HEK293 (cell line): ENCODE measurements around the gene FGF6.

ENCODE experiments used
- CTCF ChIA-PET: fragments of 350-600 bp; formaldehyde crosslinking; extraction: SDS; loops from one replicate; lab custom pipeline; 2021; ENCODE audit warnings: antibody characterized with exemption; lab: Yijun Ruan, JAX
- POLR2A ChIA-PET: fragments of 300-600 bp; formaldehyde crosslinking; extraction: SDS; loops from one replicate; lab custom pipeline; 2020; ENCODE audit warnings: antibody characterized with exemption, inconsistent platforms; lab: Yijun Ruan, JAX
- H3K27ac ChIP-seq: fragments of 200-500 bp; sonication (Bioruptor generic); 2 replicates; pipeline ENCODE4 v1.5.1; 2014; ENCODE audit warnings: low read depth, low read length, control low read depth, inconsistent platforms; ENCODE audit errors: extremely low read depth
- H3K36me3 ChIP-seq, 2 experiments: fragments of 200-500 bp in 1 of 2; sonication (Bioruptor generic) in 1 of 2; 1 replicate in 1 of 2; 2 replicates in 1 of 2; pipeline ENCODE4 v1.5.1; 2014 to 2017; ENCODE audit warnings: inconsistent platforms in 2 of 2, low read length in 2 of 2; ENCODE audit not compliant: control insufficient read depth in 2 of 2, insufficient read depth in 1 of 2
- H3K4me1 ChIP-seq: fragments of 200-500 bp; sonication (Bioruptor generic); 2 replicates; pipeline ENCODE4 v1.5.1; 2014; ENCODE audit warnings: mild to moderate bottlenecking, low read length, inconsistent platforms; ENCODE audit not compliant: control insufficient read depth, insufficient read depth
- H3K4me3 ChIP-seq: 2 replicates; pipeline ENCODE4 v1.5.1; 2011; ENCODE audit warnings: low read depth, mild to moderate bottlenecking, control low read depth, low read length, moderate library complexity
- H3K9me3 ChIP-seq: fragments of 200-500 bp; sonication (Bioruptor generic); 2 replicates; pipeline ENCODE4 v1.5.1; 2014; ENCODE audit warnings: low read depth, low read length, inconsistent platforms; ENCODE audit not compliant: control insufficient read depth, insufficient read depth
- EGR2 ChIP-seq: fragments of 450-650 bp; formaldehyde crosslinking; IDR thresholded peaks from 2 replicates; pipeline ENCODE4 v1.5.1; 2016; ENCODE audit warnings: low read depth, missing biosample characterization, missing genetic modification characterization
- KLF1 ChIP-seq: fragments of 450-650 bp; formaldehyde crosslinking; IDR thresholded peaks from 2 replicates; pipeline ENCODE4 v1.5.1; 2016; ENCODE audit warnings: missing biosample characterization, missing genetic modification characterization
- MYNN ChIP-seq: fragments of 450-650 bp; formaldehyde crosslinking; IDR thresholded peaks from 2 replicates; pipeline ENCODE4 v1.5.1; 2016; ENCODE audit warnings: missing biosample characterization, missing genetic modification characterization, borderline replicate concordance
- REPIN1 ChIP-seq: fragments of 450-650 bp; formaldehyde crosslinking; IDR thresholded peaks from 2 replicates; pipeline ENCODE4 v1.5.1; 2017; ENCODE audit warnings: missing biosample characterization, missing genetic modification characterization, low read depth
- SETDB1 ChIP-seq: IDR thresholded peaks from one replicate; pipeline ENCODE4 v1.6.1; 2017; ENCODE audit warnings: mild to moderate bottlenecking, low read length, moderate library complexity, mixed read lengths; ENCODE audit not compliant: insufficient read length
- TCF7L2 ChIP-seq: IDR thresholded peaks from 2 replicates; pipeline ENCODE4 v1.6.1; 2011; ENCODE audit warnings: low read depth, mild to moderate bottlenecking, inconsistent platforms, low read length, moderate library complexity, borderline replicate concordance
- ZFHX2 ChIP-seq: fragments of 450-650 bp; formaldehyde crosslinking; conservative IDR thresholded peaks from 2 replicates; pipeline ENCODE4 v1.5.1; 2016; ENCODE audit warnings: missing biosample characterization, missing genetic modification characterization
- ZFP41 ChIP-seq: fragments of 450-650 bp; formaldehyde crosslinking; IDR thresholded peaks from 2 replicates; pipeline ENCODE4 v1.5.1; 2016; ENCODE audit warnings: missing biosample characterization, missing genetic modification characterization, borderline replicate concordance
- ZNF112 ChIP-seq: fragments of 450-650 bp; formaldehyde crosslinking; IDR thresholded peaks from 2 replicates; pipeline ENCODE4 v1.5.0; 2017; ENCODE audit warnings: missing biosample characterization, missing genetic modification characterization
- ZNF114 ChIP-seq: fragments of 450-650 bp; formaldehyde crosslinking; IDR thresholded peaks from 2 replicates; pipeline ENCODE4 v1.5.0; 2017; ENCODE audit warnings: missing biosample characterization, missing genetic modification characterization
- ZNF132 ChIP-seq: fragments of 450-650 bp; formaldehyde crosslinking; IDR thresholded peaks from 2 replicates; pipeline ENCODE4 v1.5.1; 2017; ENCODE audit warnings: missing biosample characterization, missing genetic modification characterization, borderline replicate concordance
- ZNF350 ChIP-seq: fragments of 450-650 bp; formaldehyde crosslinking; IDR thresholded peaks from 2 replicates; pipeline ENCODE4 v1.5.0; 2017; ENCODE audit warnings: missing biosample characterization, mild to moderate bottlenecking, missing genetic modification characterization
- ZNF366 ChIP-seq: fragments of 450-650 bp; formaldehyde crosslinking; conservative IDR thresholded peaks from 2 replicates; pipeline ENCODE4 v1.5.1; 2016; ENCODE audit warnings: missing biosample characterization, missing genetic modification characterization
- ZNF426 ChIP-seq: fragments of 450-650 bp; formaldehyde crosslinking; IDR thresholded peaks from 2 replicates; pipeline ENCODE4 v1.5.1; 2017; ENCODE audit warnings: missing biosample characterization, missing genetic modification characterization, mild to moderate bottlenecking, inconsistent platforms, moderate library complexity
- ZNF558 ChIP-seq: fragments of 450-650 bp; formaldehyde crosslinking; IDR thresholded peaks from 2 replicates; pipeline ENCODE4 v1.5.1; 2016; ENCODE audit warnings: missing biosample characterization, missing genetic modification characterization
- ZNF560 ChIP-seq: fragments of 450-650 bp; formaldehyde crosslinking; IDR thresholded peaks from 2 replicates; pipeline ENCODE4 v1.5.1; 2017; ENCODE audit warnings: missing biosample characterization, missing genetic modification characterization, borderline replicate concordance
- ZNF621 ChIP-seq: fragments of 450-650 bp; formaldehyde crosslinking; IDR thresholded peaks from 2 replicates; pipeline ENCODE4 v1.5.1; 2017; ENCODE audit warnings: missing biosample characterization, missing genetic modification characterization
- ZNF624 ChIP-seq: fragments of 450-650 bp; formaldehyde crosslinking; IDR thresholded peaks from 2 replicates; pipeline ENCODE4 v1.5.1; 2017; ENCODE audit warnings: missing biosample characterization, missing genetic modification characterization
- TF ChIP-seq, protein P1 (sequence below): sonication (generic); formaldehyde crosslinking; IDR thresholded peaks from 2 replicates; pipeline ENCODE4 v1.8.1; 2022; ENCODE audit warnings: mild to moderate bottlenecking, moderate library complexity, missing genetic modification reagents
- TF ChIP-seq, protein P2 (sequence below): fragments of 450-650 bp; formaldehyde crosslinking; IDR thresholded peaks from 2 replicates; pipeline ENCODE4 v1.5.1; 2016; ENCODE audit warnings: missing biosample characterization, missing genetic modification characterization, borderline replicate concordance
- TF ChIP-seq, protein P3 (sequence below): fragments of 450-650 bp; formaldehyde crosslinking; IDR thresholded peaks from 2 replicates; pipeline ENCODE4 v1.5.1; 2017; ENCODE audit warnings: missing biosample characterization, missing genetic modification characterization
- TF ChIP-seq, protein P4 (sequence below): fragments of 450-650 bp; formaldehyde crosslinking; IDR thresholded peaks from 2 replicates; pipeline ENCODE4 v1.5.1; 2016; ENCODE audit warnings: missing biosample characterization, missing genetic modification characterization

FGF6 gene

DNA sequence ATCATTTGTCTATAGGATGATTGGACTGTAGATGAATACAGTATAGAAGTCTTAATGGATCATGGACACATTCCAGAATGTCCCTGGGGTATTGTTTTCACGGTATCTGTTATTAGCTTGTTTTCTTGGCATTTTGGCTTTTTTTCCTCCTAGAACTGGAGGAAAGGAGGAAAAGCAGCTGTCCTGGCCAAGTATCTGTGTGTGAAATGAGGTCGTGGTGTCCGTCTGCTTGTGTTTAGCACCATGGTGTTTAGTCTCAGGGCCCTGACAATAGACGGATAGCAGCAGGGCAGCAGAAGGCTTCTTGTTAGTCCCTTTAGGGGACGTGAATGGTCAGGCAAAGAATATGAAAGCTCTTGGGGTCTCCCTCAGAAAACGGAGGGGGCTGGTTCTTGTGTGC is 21.2 kb downstream of the FGF6 start (continued):
- TF ChIP-seq, protein P1, sequence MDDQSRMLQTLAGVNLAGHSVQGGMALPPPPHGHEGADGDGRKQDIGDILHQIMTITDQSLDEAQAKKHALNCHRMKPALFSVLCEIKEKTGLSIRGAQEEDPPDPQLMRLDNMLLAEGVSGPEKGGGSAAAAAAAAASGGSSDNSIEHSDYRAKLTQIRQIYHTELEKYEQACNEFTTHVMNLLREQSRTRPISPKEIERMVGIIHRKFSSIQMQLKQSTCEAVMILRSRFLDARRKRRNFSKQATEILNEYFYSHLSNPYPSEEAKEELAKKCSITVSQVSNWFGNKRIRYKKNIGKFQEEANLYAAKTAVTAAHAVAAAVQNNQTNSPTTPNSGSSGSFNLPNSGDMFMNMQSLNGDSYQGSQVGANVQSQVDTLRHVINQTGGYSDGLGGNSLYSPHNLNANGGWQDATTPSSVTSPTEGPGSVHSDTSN: no peak
- no peak for TF ChIP-seq TCF7L2
- TF ChIP-seq ZNF114: no peak
- no peak for TF ChIP-seq ZNF558 (tag by site-specific recombination)

DNA sequence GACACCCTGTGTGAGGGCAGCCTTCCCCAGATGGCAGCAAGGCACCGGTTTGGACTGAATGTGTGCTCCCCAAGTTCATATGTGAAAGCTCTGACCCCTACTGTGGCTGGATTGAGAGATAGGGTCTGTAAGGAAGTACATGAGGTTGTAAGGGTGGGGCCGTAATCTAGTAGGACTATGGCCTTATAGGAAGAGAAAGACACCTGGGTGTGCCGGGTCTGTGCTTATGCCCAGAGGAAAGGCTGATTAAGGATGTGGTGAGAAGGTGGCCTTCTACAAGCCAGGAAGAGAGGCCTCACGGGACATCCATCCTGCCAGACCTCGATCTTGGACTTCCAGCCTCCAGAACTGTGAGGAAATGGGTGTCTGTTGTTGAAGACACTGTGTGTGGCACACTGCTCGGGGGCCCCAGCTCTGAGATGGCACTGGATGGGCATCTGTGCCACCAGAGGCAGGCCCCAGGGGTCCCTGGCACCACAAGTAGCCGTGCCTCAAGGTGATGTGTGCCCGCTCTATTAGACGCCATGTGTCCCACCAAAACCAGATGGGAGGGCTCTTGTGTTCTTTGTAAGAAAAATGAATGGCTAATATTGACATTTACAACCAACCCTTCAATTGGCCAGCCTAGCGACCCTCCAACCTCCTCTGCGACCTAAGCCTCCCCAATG is 22.0 kb downstream of the FGF6 start:
- CTCF ChIA-PET: interaction anchor here (0.6 to 0.9 kb wide), 2 partner anchors 101 to 386 kb away, joined by 3 read pairs; no protein-coding TSS in a partner anchor
- Histone ChIP-seq H3K9me3 (no peaks in the 10 kb centered on the region), H3K27ac (no peak overlapping the region), H3K36me3 (no peaks in the 10 kb centered on the region), H3K4me1 (no peaks in the 10 kb centered on the region), H3K4me3 (no peak overlapping the region)
- POLR2A ChIA-PET: no interaction called here
- TF ChIP-seq, protein P2, sequence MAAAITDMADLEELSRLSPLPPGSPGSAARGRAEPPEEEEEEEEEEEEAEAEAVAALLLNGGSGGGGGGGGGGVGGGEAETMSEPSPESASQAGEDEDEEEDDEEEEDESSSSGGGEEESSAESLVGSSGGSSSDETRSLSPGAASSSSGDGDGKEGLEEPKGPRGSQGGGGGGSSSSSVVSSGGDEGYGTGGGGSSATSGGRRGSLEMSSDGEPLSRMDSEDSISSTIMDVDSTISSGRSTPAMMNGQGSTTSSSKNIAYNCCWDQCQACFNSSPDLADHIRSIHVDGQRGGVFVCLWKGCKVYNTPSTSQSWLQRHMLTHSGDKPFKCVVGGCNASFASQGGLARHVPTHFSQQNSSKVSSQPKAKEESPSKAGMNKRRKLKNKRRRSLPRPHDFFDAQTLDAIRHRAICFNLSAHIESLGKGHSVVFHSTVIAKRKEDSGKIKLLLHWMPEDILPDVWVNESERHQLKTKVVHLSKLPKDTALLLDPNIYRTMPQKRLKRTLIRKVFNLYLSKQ: no peak
- TF ChIP-seq, protein P3, sequence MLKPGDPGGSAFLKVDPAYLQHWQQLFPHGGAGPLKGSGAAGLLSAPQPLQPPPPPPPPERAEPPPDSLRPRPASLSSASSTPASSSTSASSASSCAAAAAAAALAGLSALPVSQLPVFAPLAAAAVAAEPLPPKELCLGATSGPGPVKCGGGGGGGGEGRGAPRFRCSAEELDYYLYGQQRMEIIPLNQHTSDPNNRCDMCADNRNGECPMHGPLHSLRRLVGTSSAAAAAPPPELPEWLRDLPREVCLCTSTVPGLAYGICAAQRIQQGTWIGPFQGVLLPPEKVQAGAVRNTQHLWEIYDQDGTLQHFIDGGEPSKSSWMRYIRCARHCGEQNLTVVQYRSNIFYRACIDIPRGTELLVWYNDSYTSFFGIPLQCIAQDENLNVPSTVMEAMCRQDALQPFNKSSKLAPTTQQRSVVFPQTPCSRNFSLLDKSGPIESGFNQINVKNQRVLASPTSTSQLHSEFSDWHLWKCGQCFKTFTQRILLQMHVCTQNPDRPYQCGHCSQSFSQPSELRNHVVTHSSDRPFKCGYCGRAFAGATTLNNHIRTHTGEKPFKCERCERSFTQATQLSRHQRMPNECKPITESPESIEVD (tag by site-specific recombination): no peak
- TF ChIP-seq MYNN (tag by site-specific recombination): no peak
- TF ChIP-seq ZNF350 (tag by site-specific recombination): no peak
- no peak for TF ChIP-seq SETDB1
- TF ChIP-seq ZNF621 (tag by site-specific recombination): no peak
- TF ChIP-seq ZNF426 (tag by site-specific recombination): no peak
- TF ChIP-seq, protein P4, sequence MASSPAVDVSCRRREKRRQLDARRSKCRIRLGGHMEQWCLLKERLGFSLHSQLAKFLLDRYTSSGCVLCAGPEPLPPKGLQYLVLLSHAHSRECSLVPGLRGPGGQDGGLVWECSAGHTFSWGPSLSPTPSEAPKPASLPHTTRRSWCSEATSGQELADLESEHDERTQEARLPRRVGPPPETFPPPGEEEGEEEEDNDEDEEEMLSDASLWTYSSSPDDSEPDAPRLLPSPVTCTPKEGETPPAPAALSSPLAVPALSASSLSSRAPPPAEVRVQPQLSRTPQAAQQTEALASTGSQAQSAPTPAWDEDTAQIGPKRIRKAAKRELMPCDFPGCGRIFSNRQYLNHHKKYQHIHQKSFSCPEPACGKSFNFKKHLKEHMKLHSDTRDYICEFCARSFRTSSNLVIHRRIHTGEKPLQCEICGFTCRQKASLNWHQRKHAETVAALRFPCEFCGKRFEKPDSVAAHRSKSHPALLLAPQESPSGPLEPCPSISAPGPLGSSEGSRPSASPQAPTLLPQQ (tag by site-specific recombination): no peak
- TF ChIP-seq REPIN1 (tag by site-specific recombination): no peak
- TF ChIP-seq ZNF560: no peak
- no peak for TF ChIP-seq ZNF624 (tag by site-specific recombination)
- TF ChIP-seq ZNF114: no peak
- no peak for TF ChIP-seq ZNF366
- no peak for TF ChIP-seq ZFP41 (tag by site-specific recombination)

DNA sequence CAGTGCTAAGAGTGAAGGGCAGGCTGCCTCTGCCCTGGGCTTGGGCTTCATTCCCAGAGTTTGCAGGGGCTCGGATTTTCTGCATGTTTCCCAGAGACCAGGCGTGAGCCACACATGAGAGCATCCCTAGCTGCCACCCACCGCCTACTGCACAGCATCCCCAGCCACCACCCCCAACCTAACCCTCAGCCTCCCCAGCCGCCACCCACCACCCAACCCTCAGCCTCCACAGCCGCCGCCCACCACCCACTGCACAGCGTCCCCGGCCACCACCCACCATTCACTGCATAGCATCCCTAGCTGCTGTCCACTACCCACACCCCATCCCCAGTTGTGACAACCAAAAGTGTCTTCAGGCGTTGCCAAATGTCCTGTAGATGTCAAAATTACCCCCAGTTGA is 22.6 kb downstream of the FGF6 start:
- TF ChIP-seq KLF1 (tag by site-specific recombination) (peak; percentile 53), ZNF112 (tag by site-specific recombination) (no peak), EGR2 (tag by site-specific recombination) (peak; percentile 94), ZNF560 (no peak), ZNF132 (tag by site-specific recombination) (no peak), ZFHX2 (tag by site-specific recombination) (peak; percentile 87)
- POLR2A ChIA-PET: no interaction called here
- H3K4me3 ChIP-seq: no peak overlapping the region
- CTCF ChIA-PET: interaction anchor here (0.6 to 1.6 kb wide), 5 partner anchors 11 to 385 kb away, joined by 3 to 5 read pairs (median 4); no protein-coding TSS in a partner anchor
- H3K4me1 ChIP-seq: no peaks in the 10 kb centered on the region
- H3K9me3 ChIP-seq: no peaks in the 10 kb centered on the region
- no peaks in the 10 kb centered on the region for H3K36me3 ChIP-seq
- H3K27ac ChIP-seq: no peak overlapping the region
